ENCODE measurements around the gene PTCH1.

The PTCH1 gene

DNA sequence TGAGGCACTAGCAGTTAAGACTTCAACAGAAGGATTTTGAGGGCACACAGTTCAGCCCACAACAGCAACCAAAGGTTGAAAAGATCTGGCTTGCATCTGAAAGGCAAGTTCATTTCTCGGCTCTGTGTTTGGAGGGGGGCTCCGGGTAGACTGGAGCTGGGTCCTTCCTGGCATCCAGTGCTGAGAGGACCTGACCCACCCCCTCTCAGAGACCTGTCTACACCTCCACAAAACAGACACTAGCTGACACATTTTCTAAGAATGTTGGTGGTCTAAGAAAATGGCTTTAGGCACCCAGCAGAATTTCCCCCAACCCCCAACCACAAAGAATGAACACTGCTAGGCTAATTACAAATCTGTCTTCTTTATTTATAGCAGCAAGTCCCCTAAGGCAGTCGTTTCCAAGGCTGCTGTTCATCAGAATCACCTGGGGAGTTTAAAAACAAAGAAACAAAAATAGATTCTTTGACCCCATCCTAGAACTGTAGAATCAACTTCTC, 6.2 kb upstream of the PTCH1 start:
- no peak overlapping the region for H3K4me3 ChIP-seq (ENCODE audit: low read depth, low read length)
- POLR2A ChIA-PET, result no interaction called here
- no peak for DNase-seq (ENCODE audit: low read depth, low spot score)
- TF ChIP-seq, protein P1, sequence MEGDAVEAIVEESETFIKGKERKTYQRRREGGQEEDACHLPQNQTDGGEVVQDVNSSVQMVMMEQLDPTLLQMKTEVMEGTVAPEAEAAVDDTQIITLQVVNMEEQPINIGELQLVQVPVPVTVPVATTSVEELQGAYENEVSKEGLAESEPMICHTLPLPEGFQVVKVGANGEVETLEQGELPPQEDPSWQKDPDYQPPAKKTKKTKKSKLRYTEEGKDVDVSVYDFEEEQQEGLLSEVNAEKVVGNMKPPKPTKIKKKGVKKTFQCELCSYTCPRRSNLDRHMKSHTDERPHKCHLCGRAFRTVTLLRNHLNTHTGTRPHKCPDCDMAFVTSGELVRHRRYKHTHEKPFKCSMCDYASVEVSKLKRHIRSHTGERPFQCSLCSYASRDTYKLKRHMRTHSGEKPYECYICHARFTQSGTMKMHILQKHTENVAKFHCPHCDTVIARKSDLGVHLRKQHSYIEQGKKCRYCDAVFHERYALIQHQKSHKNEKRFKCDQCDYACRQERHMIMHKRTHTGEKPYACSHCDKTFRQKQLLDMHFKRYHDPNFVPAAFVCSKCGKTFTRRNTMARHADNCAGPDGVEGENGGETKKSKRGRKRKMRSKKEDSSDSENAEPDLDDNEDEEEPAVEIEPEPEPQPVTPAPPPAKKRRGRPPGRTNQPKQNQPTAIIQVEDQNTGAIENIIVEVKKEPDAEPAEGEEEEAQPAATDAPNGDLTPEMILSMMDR (IDR thresholded peaks at IDR 0.05; ENCODE audit: insufficient read depth, low read length, missing control alignments), result no peak
- CTCF ChIA-PET, result no interaction called here

DNA sequence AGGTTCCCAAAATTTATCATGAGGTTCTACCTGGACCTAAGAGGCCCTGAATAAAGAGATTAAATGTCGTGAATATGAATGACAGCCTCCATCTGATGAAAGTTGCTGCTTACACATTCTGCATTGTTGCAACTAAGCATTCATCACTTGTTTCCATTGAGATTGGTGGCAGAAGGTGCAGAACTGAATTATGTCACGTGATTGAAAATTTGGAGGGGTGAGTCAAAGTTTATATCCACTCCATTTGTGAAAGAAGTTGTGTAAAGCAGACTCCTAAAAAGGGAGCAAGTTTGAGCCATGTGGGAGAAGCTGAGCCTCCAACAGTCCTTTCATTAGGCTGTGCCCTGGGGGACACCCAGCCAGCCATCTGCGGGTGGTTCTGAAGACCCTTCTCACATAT, 4.9 kb upstream of the PTCH1 start:
- no peak overlapping the region for H3K4me3 ChIP-seq (ENCODE audit: low read depth, low read length)
- TF ChIP-seq, protein P1 (IDR thresholded peaks at IDR 0.05; ENCODE audit: insufficient read depth, low read length, missing control alignments), result no peak
- ChIA-PET CTCF (no interaction called here), POLR2A (no interaction called here)
- DNase-seq (ENCODE audit: low read depth, low spot score), result no peak

DNA sequence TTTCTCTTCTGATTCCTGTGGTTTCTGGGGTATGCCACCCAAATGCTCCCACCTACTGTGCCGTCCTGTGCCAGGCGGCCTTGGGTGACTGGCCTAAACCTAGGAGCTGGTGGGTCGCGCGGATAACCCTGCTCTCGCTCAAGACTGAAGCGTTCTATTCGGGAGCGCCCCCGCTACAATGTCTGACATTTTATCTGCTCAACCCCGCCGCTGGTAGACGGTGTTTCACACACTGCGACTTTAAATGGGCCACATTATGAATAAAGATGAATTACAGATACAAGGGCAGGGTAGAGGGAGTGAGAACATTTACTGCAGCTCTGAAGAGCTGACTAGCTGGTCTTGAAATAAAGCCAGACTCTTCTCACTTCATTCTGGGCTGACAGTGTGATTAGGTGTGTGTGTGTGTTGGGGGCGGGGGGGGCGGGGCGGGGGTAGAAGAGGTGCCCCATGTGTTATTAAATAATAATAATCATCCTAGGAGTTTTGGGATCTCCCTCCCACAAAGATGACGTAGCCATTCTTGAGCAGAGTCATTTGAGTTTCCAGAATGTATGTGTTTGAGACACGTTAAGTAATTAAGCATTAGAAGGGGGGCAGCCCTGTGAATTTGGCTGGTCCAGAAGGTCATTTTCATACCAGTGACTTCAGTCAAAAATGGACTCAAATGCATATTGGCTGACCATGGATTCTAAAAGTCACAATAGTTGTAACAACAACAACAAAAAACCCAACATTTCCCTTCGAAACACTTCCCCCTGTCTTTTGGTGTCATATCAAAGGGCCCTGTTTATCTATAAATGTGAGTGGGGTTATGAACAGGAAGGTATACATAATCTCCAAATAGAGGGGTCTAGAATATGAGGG, 1.0 kb upstream of the PTCH1 start:
- POLR2A ChIA-PET, result no interaction called here
- TF ChIP-seq, protein P1 (IDR thresholded peaks at IDR 0.05; ENCODE audit: insufficient read depth, low read length, missing control alignments), result no peak
- CTCF ChIA-PET, result interaction anchor here (1.2 kb wide), 2 partner anchors 13 to 702 kb away, joined by 3 read pairs; no protein-coding TSS in a partner anchor
- no peak for DNase-seq (ENCODE audit: low read depth, low spot score)
- peak overlapping the region; percentile 64 for H3K4me3 ChIP-seq (ENCODE audit: low read depth, low read length)

DNA sequence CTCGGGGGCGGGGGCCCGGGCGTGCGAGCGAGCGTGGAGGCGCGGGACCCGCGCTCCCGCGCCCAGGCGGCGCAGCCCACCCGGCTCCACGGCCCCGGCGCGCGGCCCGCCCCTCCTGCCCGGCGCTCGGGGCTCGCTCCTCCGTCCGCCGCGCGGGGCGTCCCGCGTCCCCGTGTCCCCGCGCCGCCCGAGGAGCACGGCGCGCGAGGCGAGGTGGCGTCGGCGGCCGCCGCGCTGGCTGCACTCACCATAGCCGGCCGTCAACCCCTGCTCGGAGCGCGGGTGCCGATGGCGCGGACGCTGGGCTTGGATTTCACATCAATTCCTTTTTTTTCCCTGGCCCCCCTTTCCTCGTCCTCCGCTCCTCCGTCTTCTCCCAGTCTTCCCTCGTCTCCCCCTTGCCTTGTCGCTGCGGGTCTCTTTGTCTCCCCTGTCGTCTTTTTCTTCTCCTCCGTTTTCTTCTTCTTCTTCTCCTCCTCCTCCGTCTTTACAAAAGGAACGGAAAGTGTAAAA, 494 bp downstream of the PTCH1 start:
- CTCF ChIA-PET, result interaction anchor here (0.8 to 1.2 kb wide), 2 partner anchors 175 to 704 kb away, joined by 3 read pairs; no protein-coding TSS in a partner anchor
- H3K4me3 ChIP-seq (ENCODE audit: low read depth, low read length), result peak overlapping the region; percentile 64
- POLR2A ChIA-PET, result no interaction called here
- TF ChIP-seq, protein P1 (IDR thresholded peaks at IDR 0.05; ENCODE audit: insufficient read depth, low read length, missing control alignments), result no peak
- no peak for DNase-seq (ENCODE audit: low read depth, low spot score)

DNA sequence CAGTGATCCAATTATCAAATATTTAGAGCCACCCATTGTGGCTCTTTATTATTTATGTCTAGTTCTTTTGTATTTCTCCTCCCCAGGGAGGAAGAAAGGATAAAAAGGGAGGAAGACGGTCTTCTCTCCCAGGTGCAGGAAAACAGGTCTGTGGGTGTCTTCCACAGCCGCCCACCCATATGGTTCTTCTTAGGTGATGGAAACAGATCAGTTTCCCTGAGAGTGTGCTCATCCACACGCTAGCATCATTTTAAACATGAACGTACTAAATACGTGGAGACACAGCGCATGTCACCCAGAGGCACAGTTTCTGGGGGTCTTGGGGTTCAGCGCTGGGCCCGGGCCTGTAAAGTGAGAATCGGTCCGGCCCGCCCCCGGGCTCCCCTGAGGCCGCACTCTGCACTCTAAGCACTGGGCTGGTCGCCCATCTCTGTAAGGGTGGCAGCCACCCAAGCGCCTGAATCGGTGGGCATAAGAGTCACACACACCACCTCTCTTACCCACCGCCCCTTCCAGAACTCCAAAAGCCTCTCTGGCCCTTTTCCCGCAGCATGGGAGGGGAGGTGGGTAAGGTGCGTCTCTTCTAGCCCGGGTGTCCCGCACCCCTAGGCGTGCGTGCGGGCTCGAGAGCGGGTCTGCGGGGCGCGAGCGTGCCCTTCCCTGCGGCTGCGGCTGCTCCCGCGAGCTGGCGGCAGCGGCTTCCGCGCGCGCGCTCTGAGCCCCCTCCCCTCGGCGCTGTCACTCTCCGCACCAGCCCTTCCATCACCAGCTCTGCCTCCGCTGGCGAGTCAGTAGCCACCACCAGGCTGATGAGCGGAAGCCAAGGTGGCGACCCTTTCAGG, 1.3 kb downstream of the PTCH1 start:
- TF ChIP-seq, protein P1 (IDR thresholded peaks at IDR 0.05; ENCODE audit: insufficient read depth, low read length, missing control alignments), result no peak
- peak overlapping the region; percentile 64 for H3K4me3 ChIP-seq (ENCODE audit: low read depth, low read length)
- CTCF ChIA-PET, result no interaction called here
- no peak for DNase-seq (ENCODE audit: low read depth, low spot score)
- POLR2A ChIA-PET, result no interaction called here

Data from AG04449 (cell line).